PC-3 (cell line): Measurements from ENCODE around the gene SPEM3. TPM values are rescaled to one million over a fixed set of nuclear protein-coding genes. Genes with fewer than 3 reads are reported as not detected.
A peak's percentile ranks its signal among the peaks of the same experiment; 100 is the strongest.

Experiments
- ATAC-seq: fragments of 200-7000 bp; cut with Tn5 transposase; 2 replicates; pipeline ENCODE4 v1.9.1; 2020; ENCODE audit warnings: mild to moderate bottlenecking, moderate library complexity
- BruUV-seq: library from RNA; stranded (reverse); fragments of 400-500 nt; replicated peaks from 2 replicates; lab custom pipeline; 2021; lab: Mats Ljungman, UMichigan
- CTCF ChIA-PET: fragments of 300-600 bp; sonication (Branson Sonifier 250); formaldehyde crosslinking; loops from one replicate; lab custom pipeline; 2022; ENCODE audit warnings: antibody characterized with exemption; lab: Charles Lee
- POLR2A ChIA-PET: fragments of 300-600 bp; sonication (Branson Sonifier 250); formaldehyde crosslinking; loops from one replicate; lab custom pipeline; 2022; ENCODE audit warnings: antibody characterized with exemption; ENCODE audit not compliant: unreplicated experiment; lab: Charles Lee
- DNase-seq: peaks from one replicate; pipeline ENCODE4 v3.0.0-alpha.2; 2015
- H2AFZ ChIP-seq: fragments of 300-600 bp; sonication (generic); 2 replicates; pipeline ENCODE4 v1.6.0; 2016; ENCODE audit warnings: antibody characterized with exemption, low read length
- H3F3A ChIP-seq: fragments of 300-600 bp; sonication (generic); one replicate; pipeline ENCODE4 v1.6.0; 2017; ENCODE audit warnings: antibody characterized with exemption, low read length, control low read depth, mild to moderate bottlenecking; ENCODE audit not compliant: unreplicated experiment
- H3K27ac ChIP-seq: fragments of 300-600 bp; sonication (generic); 2 replicates; pipeline ENCODE4 v1.5.1; 2016; ENCODE audit warnings: mild to moderate bottlenecking, low read length
- H3K27me3 ChIP-seq: fragments of 300-600 bp; sonication (generic); 2 replicates; pipeline ENCODE4 v1.6.1; 2016; ENCODE audit warnings: low read length, mixed read lengths
- H3K36me3 ChIP-seq: fragments of 300-600 bp; sonication (generic); 2 replicates; pipeline ENCODE4 v1.6.1; 2016; ENCODE audit warnings: low read depth, mixed run types, low read length, mixed read lengths
- H3K4me1 ChIP-seq: fragments of 300-600 bp; sonication (generic); 2 replicates; pipeline ENCODE4 v1.5.1; 2016; ENCODE audit warnings: low read length; ENCODE audit not compliant: insufficient read depth
- H3K4me2 ChIP-seq: fragments of 300-600 bp; sonication (generic); 2 replicates; pipeline ENCODE4 v1.6.0; 2016; ENCODE audit warnings: low read length
- H3K4me3 ChIP-seq: fragments of 300-600 bp; sonication (generic); 2 replicates; pipeline ENCODE4 v1.5.1; 2016; ENCODE audit warnings: mild to moderate bottlenecking, low read length, mixed read lengths
- H3K79me2 ChIP-seq: fragments of 300-600 bp; sonication (generic); 2 replicates; pipeline ENCODE4 v1.6.1; 2017; ENCODE audit warnings: low read length, mixed read lengths
- H3K9ac ChIP-seq: fragments of 300-600 bp; sonication (generic); 2 replicates; pipeline ENCODE4 v1.6.0; 2016; ENCODE audit warnings: mild to moderate bottlenecking, low read length
- H3K9me2 ChIP-seq: fragments of 300-600 bp; sonication (generic); replicated peaks from 2 replicates; pipeline ENCODE4 v1.6.1; 2016; ENCODE audit warnings: mixed run types, low read length, mixed read lengths
- H3K9me3 ChIP-seq: fragments of 300-600 bp; sonication (generic); 2 replicates; pipeline ENCODE4 v1.6.1; 2016; ENCODE audit warnings: low read length, mixed read lengths
- H4K20me1 ChIP-seq: fragments of 300-600 bp; sonication (generic); 2 replicates; pipeline ENCODE4 v1.6.1; 2016; ENCODE audit warnings: low read length, mixed read lengths
- CTCF ChIP-seq: fragments of 300-600 bp; sonication (generic); conservative IDR thresholded peaks from 2 replicates; pipeline ENCODE4 v1.5.1; 2017; ENCODE audit warnings: antibody characterized with exemption, low read depth, mild to moderate bottlenecking, low read length
- EZH2 ChIP-seq: fragments of 300-600 bp; sonication (generic); IDR thresholded peaks from one replicate; pipeline ENCODE4 v1.6.1; 2017; ENCODE audit warnings: antibody characterized with exemption, mild to moderate bottlenecking, low read length; ENCODE audit not compliant: unreplicated experiment
- EZH2phosphoT487 ChIP-seq: fragments of 300-600 bp; sonication (generic); IDR thresholded peaks from 2 replicates; pipeline ENCODE4 v1.6.1; 2018; ENCODE audit warnings: mild to moderate bottlenecking, antibody characterized with exemption, low read length, borderline replicate concordance
- intact Hi-C: fragments of 100-400 bp; cut with micrococcal nuclease; formaldehyde crosslinking; loops from 2 replicates; pipeline ENCODE4 v1.9.0; 2023
- total RNA-seq: library from RNA; depleted of rRNA; stranded (reverse); fragments of >200 nt; gene quantifications from 2 replicates; pipeline ENCODE4 v1.2.3, GENCODE V29; 2014

Gene SPEM3
- total RNA-seq, 1 experiment from 2014 or later = not detected

- ATAC-seq = no peak
- H3K9me3 ChIP-seq = no peaks in the 10 kb centered on the region
- no peak overlapping the region for H3K27ac ChIP-seq
- H3K4me1 ChIP-seq = no peaks in the 10 kb centered on the region
- no peaks in the 10 kb centered on the region for H4K20me1 ChIP-seq
- no peak overlapping the region for H3K4me2 ChIP-seq
- H3K27me3 ChIP-seq = no peaks in the 10 kb centered on the region
- ChIA-PET POLR2A (no interaction called here), CTCF (no interaction called here)
- H3K79me2 ChIP-seq = peaks cover 11% of the 10 kb centered on the region
- intact Hi-C loops = no loop called here
- BruUV-seq = no TSS peak
- no peaks in the 10 kb centered on the region for H3F3A ChIP-seq
- no peak for DNase-seq
- no peaks in the 10 kb centered on the region for H3K9me2 ChIP-seq
- no peaks in the 10 kb centered on the region; the same call in 1 of the 2 replicates for H3K36me3 ChIP-seq
- no peak overlapping the region for H2AFZ ChIP-seq
- TF ChIP-seq EZH2 (no peak), CTCF (no peak), EZH2phosphoT487 (no peak)
- H3K9ac ChIP-seq = no peak overlapping the region
- no peak overlapping the region for H3K4me3 ChIP-seq
Measured at GRCh38 chr17:7388856-7389255, 39.8 kb upstream of the SPEM3 start.

GRCh38 chr17:7389924-7390910, 38.4 kb upstream of the SPEM3 start:
- ATAC-seq (no peak), DNase-seq (no peak)
- H3F3A ChIP-seq = no peaks in the 10 kb centered on the region
- CTCF ChIA-PET = no interaction called here
- no peak overlapping the region for H3K4me3 ChIP-seq
- TSS peak; percentile 17 for BruUV-seq
- H3K79me2 ChIP-seq = peaks cover 16% of the 10 kb centered on the region
- H3K4me1 ChIP-seq = peaks cover 4% of the 10 kb centered on the region; the same call in 1 of the 2 replicates
- H3K36me3 ChIP-seq = no peaks in the 10 kb centered on the region; the same call in 1 of the 2 replicates
- no peak overlapping the region for H2AFZ ChIP-seq
- intact Hi-C loops = no loop called here
- no peaks in the 10 kb centered on the region for H3K27me3 ChIP-seq
- no peaks in the 10 kb centered on the region for H3K9me2 ChIP-seq
- no peak overlapping the region for H3K4me2 ChIP-seq
- H3K9ac ChIP-seq = no peak overlapping the region
- no peak overlapping the region for H3K27ac ChIP-seq
- no peak for TF ChIP-seq EZH2
- no peak for TF ChIP-seq CTCF
- no peak for TF ChIP-seq EZH2phosphoT487
- POLR2A ChIA-PET = no interaction called here
- no peaks in the 10 kb centered on the region for H3K9me3 ChIP-seq
- H4K20me1 ChIP-seq = no peaks in the 10 kb centered on the region

GRCh38 chr17:7391307-7391706, 37.4 kb upstream of the SPEM3 start:
- H4K20me1 ChIP-seq = no peaks in the 10 kb centered on the region
- H3K9ac ChIP-seq = no peak overlapping the region
- H3K27ac ChIP-seq = no peak overlapping the region
- H3K79me2 ChIP-seq = peaks cover 16% of the 10 kb centered on the region
- no peak overlapping the region for H3K4me2 ChIP-seq
- ATAC-seq (no peak), DNase-seq (no peak)
- no peaks in the 10 kb centered on the region for H3F3A ChIP-seq
- POLR2A ChIA-PET = no interaction called here
- no peak overlapping the region for H2AFZ ChIP-seq
- intact Hi-C loops = no loop called here
- CTCF ChIA-PET = no interaction called here
- no TSS peak for BruUV-seq
- TF ChIP-seq EZH2 (no peak), CTCF (no peak), EZH2phosphoT487 (no peak)
- no peak overlapping the region for H3K4me3 ChIP-seq
- no peaks in the 10 kb centered on the region for H3K27me3 ChIP-seq
- no peaks in the 10 kb centered on the region for H3K9me2 ChIP-seq
- H3K36me3 ChIP-seq = no peaks in the 10 kb centered on the region; the same call in 1 of the 2 replicates
- peaks cover 4% of the 10 kb centered on the region; the same call in 1 of the 2 replicates for H3K4me1 ChIP-seq
- H3K9me3 ChIP-seq = no peaks in the 10 kb centered on the region
